HG03457 (cell line): ENCODE measurements around the gene TMEM121.
"Not testable (repeated sequence)": the region's sequence is repeated elsewhere in the genome, so short reads cannot be mapped to it uniquely, and the experiment has no call there.

ENCODE experiments used
- ATAC-seq: cut with Tn5 transposase; IDR thresholded peaks from one replicate; pipeline ENCODE4 v1.9.1; 2021; ENCODE audit warnings: moderate number of reproducible peaks; ENCODE audit not compliant: unreplicated experiment

Gene TMEM121

GRCh38 chr14:105541218-105541875 is 15.0 kb downstream of the TMEM121 start:
- ATAC-seq: no peak

- not testable (repeated sequence) for ATAC-seq
Measured at GRCh38 chr14:105545676-105546075, 19.3 kb downstream of the TMEM121 start.

GRCh38 chr14:105546410-105546809 is 20.0 kb downstream of the TMEM121 start:
- not testable (repeated sequence) for ATAC-seq

GRCh38 chr14:105547072-105547471 is 20.7 kb downstream of the TMEM121 start:
- not testable (repeated sequence) for ATAC-seq

GRCh38 chr14:105547741-105548169 is 21.4 kb downstream of the TMEM121 start:
- ATAC-seq: no peak

- ATAC-seq: no peak
Measured at GRCh38 chr14:105549481-105549880, 23.1 kb downstream of the TMEM121 start.

- ATAC-seq: no peak
Measured at GRCh38 chr14:105554022-105554421, 27.6 kb downstream of the TMEM121 start.

- ATAC-seq: no peak
Measured at GRCh38 chr14:105554523-105554922, 28.1 kb downstream of the TMEM121 start.

- not testable (repeated sequence) for ATAC-seq
Measured at GRCh38 chr14:105557671-105558070, 31.3 kb downstream of the TMEM121 start.

- not testable (repeated sequence) for ATAC-seq
Measured at GRCh38 chr14:105558449-105559154, 32.2 kb downstream of the TMEM121 start.

GRCh38 chr14:105559384-105560047 is 33.1 kb downstream of the TMEM121 start:
- peak; percentile 26 for ATAC-seq

- ATAC-seq: peak; percentile 52
Measured at GRCh38 chr14:105560048-105560669, 33.8 kb downstream of the TMEM121 start.

GRCh38 chr14:105561345-105561744 is 35.0 kb downstream of the TMEM121 start:
- not testable (repeated sequence) for ATAC-seq

- ATAC-seq: no peak
Measured at GRCh38 chr14:105562713-105563346, 36.4 kb downstream of the TMEM121 start.

- ATAC-seq: no peak
Measured at GRCh38 chr14:105563347-105563737, 37.0 kb downstream of the TMEM121 start.

- ATAC-seq: not testable (repeated sequence)
Measured at GRCh38 chr14:105564536-105564935, 38.2 kb downstream of the TMEM121 start.

- ATAC-seq: not testable (repeated sequence)
Measured at GRCh38 chr14:105565185-105565919, 39.0 kb downstream of the TMEM121 start.

GRCh38 chr14:105566248-105567163 is 40.1 kb downstream of the TMEM121 start:
- not testable (repeated sequence) for ATAC-seq
